Right atrium auricular region (tissue), 2 donors: ENCODE results near the gene SRD5A3. TPM values are rescaled to one million over a fixed set of nuclear protein-coding genes. Genes with fewer than 3 reads are reported as not detected.

Source experiments
- DNase-seq: peaks from one replicate; pipeline ENCODE4 v3.0.0-alpha.2; 2019; ENCODE audit warnings: low spot score
- H3K27ac ChIP-seq, 2 donors: fragments of 200-600 bp; sonication (generic); 1 replicate in 1 of 2; 2 replicates in 1 of 2; pipeline ENCODE4 v1.5.1; 2016 to 2019
- H3K27me3 ChIP-seq, 2 donors: fragments of 200-600 bp; sonication (generic); one replicate each; pipeline versions ENCODE4 v1.5.1 to v1.6.0; 2017 to 2019
- H3K36me3 ChIP-seq: fragments of 200-600 bp; sonication (generic); one replicate; pipeline ENCODE4 v1.5.1; 2016
- H3K4me1 ChIP-seq, 2 donors: fragments of 200-600 bp; sonication (generic); one replicate each; pipeline versions ENCODE4 v1.5.1 to v1.6.0; 2017 to 2019
- H3K4me3 ChIP-seq, 2 donors: fragments of 200-600 bp; sonication (generic); 1 replicate in 1 of 2; 2 replicates in 1 of 2; pipeline ENCODE4 v1.5.1; 2017 to 2019; ENCODE audit warnings: mild to moderate bottlenecking in 1 of 2, moderate library complexity in 1 of 2
- H3K9me3 ChIP-seq, 2 donors: fragments of 200-600 bp; sonication (generic); one replicate each; pipeline ENCODE4 v1.5.1; 2019
- total RNA-seq, 2 donors: library from RNA; depleted of rRNA; stranded (reverse); fragments of >200 nt; gene quantifications; one replicate each; pipeline ENCODE4 v1.1.0, GENCODE V29; 2016
- TF ChIP-seq, protein P1 (sequence below), 2 donors: fragments of 200-600 bp; sonication (generic); IDR thresholded peaks; one replicate each; pipeline ENCODE4 v1.5.1; 2019; ENCODE audit warnings: antibody characterized with exemption in 2 of 2

SRD5A3 gene
- total RNA-seq, 2 donors from 2014 or later: 6.0 to 8.3 TPM

- peaks cover 0 to 42% of the 10 kb centered on the region in 2 donors for H3K4me1 ChIP-seq
- H3K9me3 ChIP-seq: no peaks in the 10 kb centered on the region
- TF ChIP-seq, protein P1, sequence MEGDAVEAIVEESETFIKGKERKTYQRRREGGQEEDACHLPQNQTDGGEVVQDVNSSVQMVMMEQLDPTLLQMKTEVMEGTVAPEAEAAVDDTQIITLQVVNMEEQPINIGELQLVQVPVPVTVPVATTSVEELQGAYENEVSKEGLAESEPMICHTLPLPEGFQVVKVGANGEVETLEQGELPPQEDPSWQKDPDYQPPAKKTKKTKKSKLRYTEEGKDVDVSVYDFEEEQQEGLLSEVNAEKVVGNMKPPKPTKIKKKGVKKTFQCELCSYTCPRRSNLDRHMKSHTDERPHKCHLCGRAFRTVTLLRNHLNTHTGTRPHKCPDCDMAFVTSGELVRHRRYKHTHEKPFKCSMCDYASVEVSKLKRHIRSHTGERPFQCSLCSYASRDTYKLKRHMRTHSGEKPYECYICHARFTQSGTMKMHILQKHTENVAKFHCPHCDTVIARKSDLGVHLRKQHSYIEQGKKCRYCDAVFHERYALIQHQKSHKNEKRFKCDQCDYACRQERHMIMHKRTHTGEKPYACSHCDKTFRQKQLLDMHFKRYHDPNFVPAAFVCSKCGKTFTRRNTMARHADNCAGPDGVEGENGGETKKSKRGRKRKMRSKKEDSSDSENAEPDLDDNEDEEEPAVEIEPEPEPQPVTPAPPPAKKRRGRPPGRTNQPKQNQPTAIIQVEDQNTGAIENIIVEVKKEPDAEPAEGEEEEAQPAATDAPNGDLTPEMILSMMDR (IDR thresholded peaks at IDR 0.05): no peak
- H3K4me3 ChIP-seq: peak overlapping the region; percentile 92 to 99
- H3K27ac ChIP-seq: peak overlapping the region; percentile 98 to 99
- H3K36me3 ChIP-seq: peaks cover 12% of the 10 kb centered on the region
- DNase-seq: no peak
- H3K27me3 ChIP-seq: no peaks in the 10 kb centered on the region
Measured at GRCh38 chr4:55397520-55398321, 51.7 kb downstream of the SRD5A3 start.

DNA sequence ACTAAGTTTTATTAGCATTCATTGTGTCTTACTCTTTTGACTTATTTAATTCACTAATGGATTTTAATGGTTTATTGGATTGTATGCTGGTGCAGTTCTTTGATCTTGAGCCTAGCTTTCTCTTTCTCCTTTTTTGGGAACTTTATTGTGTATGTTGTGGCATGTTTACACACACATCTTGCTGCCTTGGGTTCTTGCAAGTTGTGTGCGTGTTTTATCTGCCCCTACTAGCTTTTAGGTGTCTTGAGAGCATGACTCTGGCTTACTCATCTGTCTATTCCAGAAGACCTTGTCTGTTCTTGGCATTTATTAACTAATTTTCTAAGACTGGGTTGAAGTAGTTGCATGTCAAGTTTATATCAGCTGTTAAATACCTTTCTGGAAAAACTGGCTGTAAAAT lies 52.4 kb downstream of the SRD5A3 start:
- H3K36me3 ChIP-seq: peaks cover 12% of the 10 kb centered on the region
- peaks cover 0 to 42% of the 10 kb centered on the region in 2 donors for H3K4me1 ChIP-seq
- H3K27me3 ChIP-seq: no peaks in the 10 kb centered on the region
- DNase-seq: no peak
- TF ChIP-seq, protein P1 (IDR thresholded peaks at IDR 0.05): no peak
- peak overlapping the region; percentile 98 to 99 for H3K27ac ChIP-seq
- no peaks in the 10 kb centered on the region for H3K9me3 ChIP-seq
- peak overlapping the region; percentile 92 to 99 for H3K4me3 ChIP-seq

DNA sequence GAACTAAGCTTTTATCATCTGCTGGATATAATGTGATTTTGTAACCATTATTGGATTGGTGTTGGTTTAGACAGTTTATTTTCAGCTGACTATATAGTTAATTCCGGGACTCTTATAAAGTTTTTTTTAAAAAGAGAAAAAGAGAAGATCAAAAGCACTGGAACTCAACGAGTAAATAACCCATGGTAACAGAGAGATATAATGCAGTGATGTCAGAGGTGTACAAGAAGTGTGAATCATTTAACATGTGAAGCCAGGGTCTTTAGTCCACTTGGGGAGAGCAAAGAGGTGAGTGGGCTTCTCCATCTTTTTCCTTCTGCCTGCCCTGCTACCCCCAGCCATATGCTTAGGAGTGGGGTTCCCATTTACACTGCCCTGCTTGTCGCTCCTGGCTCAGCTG lies 52.9 kb downstream of the SRD5A3 start:
- no peaks in the 10 kb centered on the region for H3K9me3 ChIP-seq
- DNase-seq: no peak
- no peaks in the 10 kb centered on the region for H3K27me3 ChIP-seq
- peaks cover 0 to 42% of the 10 kb centered on the region in 2 donors for H3K4me1 ChIP-seq
- peaks cover 12% of the 10 kb centered on the region for H3K36me3 ChIP-seq
- TF ChIP-seq, protein P1 (IDR thresholded peaks at IDR 0.05): no peak
- H3K27ac ChIP-seq: peak overlapping the region in 1 of 2 donors; percentile 98
- peak overlapping the region in 1 of 2 donors; percentile 4 for H3K4me3 ChIP-seq

GRCh38 chr4:55399581-55399980 lies 53.5 kb downstream of the SRD5A3 start:
- Histone ChIP-seq H3K4me3 (no peak overlapping the region), H3K36me3 (peaks cover 17% of the 10 kb centered on the region), H3K27me3 (no peaks in the 10 kb centered on the region), H3K27ac (no peak overlapping the region), H3K9me3 (no peaks in the 10 kb centered on the region), H3K4me1 (peaks cover 0 to 42% of the 10 kb centered on the region in 2 donors)
- DNase-seq: no peak
- TF ChIP-seq, protein P1 (IDR thresholded peaks at IDR 0.05): no peak

DNA sequence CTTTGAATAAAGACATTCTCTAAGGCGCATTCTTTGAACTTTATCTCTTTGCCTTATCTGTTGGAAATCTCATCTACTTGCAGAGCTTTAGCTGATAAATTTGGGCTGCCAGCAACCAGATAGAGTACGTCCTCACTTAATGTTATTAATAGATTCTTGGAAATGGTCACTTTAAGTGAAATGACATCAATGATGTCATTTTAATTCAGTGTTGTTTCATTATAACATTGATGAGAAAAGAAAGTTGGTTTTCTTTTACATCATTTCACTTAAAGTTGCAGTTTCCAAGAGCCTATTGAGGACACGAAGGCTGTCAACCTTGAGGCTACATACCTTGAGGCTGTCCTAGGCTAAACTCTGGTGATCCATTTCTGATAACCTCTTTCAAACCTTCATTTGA lies 59.0 kb downstream of the SRD5A3 start:
- DNase-seq: no peak
- peaks cover 37% of the 10 kb centered on the region for H3K36me3 ChIP-seq
- H3K27ac ChIP-seq: no peak overlapping the region
- H3K4me1 ChIP-seq: peaks cover 0 to 38% of the 10 kb centered on the region in 2 donors
- no peak overlapping the region for H3K4me3 ChIP-seq
- no peaks in the 10 kb centered on the region for H3K27me3 ChIP-seq
- H3K9me3 ChIP-seq: no peaks in the 10 kb centered on the region
- TF ChIP-seq, protein P1 (IDR thresholded peaks at IDR 0.05): no peak
